Gastroesophageal sphincter (tissue), 4 donors: ENCODE results near the gene GPR75. TPM values are rescaled to one million over a fixed set of nuclear protein-coding genes. Genes with fewer than 3 reads are reported as not detected.
"Not testable (repeated sequence)": the region's sequence is repeated elsewhere in the genome, so short reads cannot be mapped to it uniquely, and the experiment has no call there.

ENCODE experiments used
- ATAC-seq: fragments of 150-250 bp; one replicate; pipeline ENCODE4 v1.9.1; 2016; ENCODE audit warnings: mild to moderate bottlenecking, moderate library complexity
- H3K27ac ChIP-seq, 4 donors: fragments of 200-600 bp; sonication (generic) in 3 of 4; 1 replicate in 3 of 4; 2 replicates in 1 of 4; pipeline ENCODE4 v1.5.1; 2016 to 2019
- H3K27me3 ChIP-seq: fragments of 200-600 bp; sonication (generic); one replicate; pipeline ENCODE4 v1.5.1; 2019
- H3K36me3 ChIP-seq, 2 donors: fragments of 200-600 bp; sonication (generic); one replicate each; pipeline ENCODE4 v1.5.1; 2019; ENCODE audit warnings: control low read depth in 1 of 2
- H3K4me1 ChIP-seq, 3 donors: fragments of 200-600 bp; sonication (generic); 1 replicate in 2 of 3; 2 replicates in 1 of 3; pipeline ENCODE4 v1.5.1; 2016 to 2019; ENCODE audit warnings: control low read depth in 2 of 3
- H3K4me3 ChIP-seq, 2 donors: fragments of 200-600 bp; sonication (generic); one replicate each; pipeline ENCODE4 v1.5.1; 2019; ENCODE audit warnings: mild to moderate bottlenecking in 1 of 2, moderate library complexity in 1 of 2
- H3K9me3 ChIP-seq, 3 donors: fragments of 200-600 bp; sonication (generic); one replicate each; pipeline ENCODE4 v1.5.1; 2017 to 2019; ENCODE audit warnings: control low read depth in 2 of 3
- CTCF ChIP-seq, 4 experiments: fragments of 200-600 bp in 2 of 4; fragments of 450-650 bp in 2 of 4; sonication (generic) in 1 of 4; IDR thresholded peaks; one replicate each; pipeline ENCODE4 v1.5.1; 2017 to 2019; ENCODE audit warnings: antibody characterized with exemption in 4 of 4, mild to moderate bottlenecking in 2 of 4, moderate library complexity in 2 of 4
- EP300 ChIP-seq: sonication (generic); formaldehyde crosslinking; IDR thresholded peaks from one replicate; pipeline ENCODE4 v1.6.1; 2017; ENCODE audit warnings: antibody characterized with exemption, mild to moderate bottlenecking
- POLR2A ChIP-seq, 2 donors: fragments of 450-650 bp; IDR thresholded peaks; one replicate each; pipeline ENCODE4 v1.6.1; 2017; ENCODE audit warnings: antibody characterized with exemption in 2 of 2, mild to moderate bottlenecking in 2 of 2, moderate library complexity in 1 of 2
- POLR2AphosphoS5 ChIP-seq: sonication (generic); formaldehyde crosslinking; IDR thresholded peaks from one replicate; pipeline ENCODE4 v1.6.1; 2017; ENCODE audit warnings: antibody characterized with exemption
- WGBS, 2 donors: methylation state at CpG; one replicate each; pipeline ENCODE4 v1.1.5; 2018; ENCODE audit warnings: low coverage in 1 of 2; 5-methylcytosine and 5-hydroxymethylcytosine counted together
- total RNA-seq, 4 donors: library from RNA; depleted of rRNA; stranded (reverse); fragments of >200 nt; gene quantifications; one replicate each; pipeline ENCODE4 v1.1.0, GENCODE V29; 2016

Gene GPR75
- total RNA-seq, 4 donors from 2014 or later: 2.2 to 6.1 (median 2.4) TPM

GRCh38 chr2:53828331-53828730, 31.4 kb downstream of the GPR75 start:
- Histone ChIP-seq H3K27me3 (no peaks in the 10 kb centered on the region), H3K36me3 (peaks cover 0 to 23% of the 10 kb centered on the region in 2 donors), H3K4me3 (no peak overlapping the region), H3K27ac (peak overlapping the region in 2 of 4 donors; percentile 61), H3K4me1 (peaks cover 0 to 29% (median 8%) of the 10 kb centered on the region in 3 donors), H3K9me3 (no peaks in the 10 kb centered on the region)
- WGBS, 2 donors: 95 to 100% methylated on average over 1 to 4 of the region's 4 CpGs
- TF ChIP-seq EP300 (no peak), POLR2AphosphoS5 (no peak), CTCF (IDR thresholded peaks at IDR 0.05) (no peak), POLR2A (IDR thresholded peaks at IDR 0.05) (no peak)
- ATAC-seq: no peak

- peak; percentile 25 for ATAC-seq
Measured at GRCh38 chr2:53827398-53828175, 32.2 kb downstream of the GPR75 start.

GRCh38 chr2:53826587-53827397, 33.0 kb downstream of the GPR75 start:
- peak; percentile 94 for ATAC-seq
- H3K27ac ChIP-seq: peak overlapping the region in 3 of 4 donors; percentile 55 to 61 (median 61)
- H3K9me3 ChIP-seq: no peaks in the 10 kb centered on the region
- TF ChIP-seq POLR2AphosphoS5: peak; percentile 78
- TF ChIP-seq POLR2A (IDR thresholded peaks at IDR 0.05): no peak
- TF ChIP-seq EP300: no peak
- no peak overlapping the region for H3K4me3 ChIP-seq
- H3K4me1 ChIP-seq: peaks cover 0 to 29% (median 8%) of the 10 kb centered on the region in 3 donors
- H3K36me3 ChIP-seq: peaks cover 0 to 9% of the 10 kb centered on the region in 2 donors
- 63 to 67% methylated on average over 1 to 3 of the region's 3 CpGs for WGBS, 2 donors
- no peaks in the 10 kb centered on the region for H3K27me3 ChIP-seq

More at GRCh38 chr2:53827398-53828175, 32.2 kb downstream of the GPR75 start:
- TF ChIP-seq POLR2A (IDR thresholded peaks at IDR 0.05) (no peak), CTCF (IDR thresholded peaks at IDR 0.05) (no peak), EP300 (no peak), POLR2AphosphoS5 (no peak)
- peaks cover 0 to 17% of the 10 kb centered on the region in 2 donors for H3K36me3 ChIP-seq
- peak overlapping the region in 3 of 4 donors; percentile 55 to 61 (median 61) for H3K27ac ChIP-seq
- peaks cover 0 to 29% (median 8%) of the 10 kb centered on the region in 3 donors for H3K4me1 ChIP-seq
- no peaks in the 10 kb centered on the region for H3K27me3 ChIP-seq
- no peak overlapping the region for H3K4me3 ChIP-seq
- H3K9me3 ChIP-seq: no peaks in the 10 kb centered on the region
- 81 to 83% methylated on average over 3 of the region's 3 CpGs for WGBS, 2 donors

DNA sequence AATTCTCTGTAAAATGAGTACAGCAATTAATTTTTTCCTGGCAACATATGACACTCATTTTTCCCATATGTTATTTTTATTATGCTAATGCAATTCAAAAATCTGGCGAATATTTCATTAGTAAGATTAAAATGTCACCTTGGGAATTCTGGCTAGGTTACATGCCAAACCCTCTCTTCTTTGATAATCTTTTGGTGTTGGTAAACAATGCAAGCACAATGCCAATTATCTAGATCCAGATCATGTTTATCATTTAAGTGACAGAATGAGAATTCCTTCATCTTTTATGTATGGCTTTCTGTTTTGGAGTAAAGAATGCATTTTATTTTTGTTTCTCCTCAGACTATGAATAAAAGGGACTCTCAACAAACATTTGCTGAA, 33.7 kb downstream of the GPR75 start:
- peak overlapping the region in 3 of 4 donors; percentile 40 to 61 (median 55) for H3K27ac ChIP-seq
- no peaks in the 10 kb centered on the region for H3K9me3 ChIP-seq

DNA sequence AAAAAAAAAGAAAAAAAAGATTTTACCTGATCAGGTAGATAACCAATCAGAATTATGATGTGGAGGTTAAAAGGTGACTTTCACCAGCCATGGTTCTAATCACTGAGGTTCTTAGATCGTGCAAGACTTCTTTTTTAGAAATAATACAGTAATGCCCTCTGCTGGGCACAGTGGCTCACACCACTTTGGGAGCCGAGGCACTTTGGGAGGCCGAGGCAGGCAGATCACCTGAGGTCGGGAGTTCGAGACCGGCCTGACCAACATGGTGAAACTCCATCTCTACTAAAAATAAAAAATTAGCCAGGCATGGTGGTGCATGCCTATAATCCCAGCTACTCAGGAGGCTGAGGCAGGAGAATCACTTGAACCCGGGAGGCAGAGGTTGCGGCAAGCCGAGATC, 36.1 kb downstream of the GPR75 start:
- H3K4me3 ChIP-seq, H3K9me3 ChIP-seq, H3K27ac ChIP-seq, ATAC-seq, H3K27me3 ChIP-seq: not testable (repeated sequence)
- peaks cover 0 to 16% of the 10 kb centered on the region in 2 donors for H3K36me3 ChIP-seq
- H3K4me1 ChIP-seq: peaks cover 0 to 29% (median 8%) of the 10 kb centered on the region in 3 donors
- 87 to 95% methylated on average over 4 to 9 of the region's 9 CpGs for WGBS, 2 donors

More for the DNA sequence above, 33.7 kb downstream of the GPR75 start:
- peaks cover 0 to 1% of the 10 kb centered on the region in 2 donors for H3K36me3 ChIP-seq
- no peak for ATAC-seq
- TF ChIP-seq POLR2A (IDR thresholded peaks at IDR 0.05) (no peak), POLR2AphosphoS5 (no peak), EP300 (no peak), CTCF (IDR thresholded peaks at IDR 0.05) (no peak)
- H3K27me3 ChIP-seq: no peaks in the 10 kb centered on the region
- peaks cover 0 to 29% (median 8%) of the 10 kb centered on the region in 3 donors for H3K4me1 ChIP-seq
- 73 to 75% methylated on average over 1 of the region's 1 CpG for WGBS, 2 donors
- H3K4me3 ChIP-seq: no peak overlapping the region
